PC-9 (cell line): ENCODE data around the gene DLG1.

Source experiments
- CTCF ChIP-seq: fragments of 200-600 bp; sonication (generic); conservative IDR thresholded peaks from 2 replicates; pipeline ENCODE4 v1.6.1; 2017; ENCODE audit warnings: mixed run types, antibody characterized with exemption, mild to moderate bottlenecking, moderate library complexity
- EZH2 ChIP-seq: fragments of 200-600 bp; sonication (generic); IDR thresholded peaks from 2 replicates; pipeline ENCODE4 v1.8.0; 2017; ENCODE audit warnings: antibody characterized with exemption, low read depth

GRCh38 chr3:197132916-197133530 lies 165.4 kb downstream of the DLG1 start:
- TF ChIP-seq EZH2 (no peak), CTCF (no peak)
